Vagina (tissue), 2 donors: ENCODE results near the gene FAM53B.

ENCODE experiments used
- CTCF ChIP-seq, 3 experiments: fragments of 450-650 bp in 2 of 3; fragments of 200-600 bp in 1 of 3; sonication (generic) in 1 of 3; IDR thresholded peaks; one replicate each; pipeline ENCODE4 v1.5.1; 2017 to 2019; ENCODE audit warnings: antibody characterized with exemption in 3 of 3, mild to moderate bottlenecking in 2 of 3, moderate library complexity in 2 of 3
- POLR2A ChIP-seq, 2 donors: fragments of 450-650 bp; IDR thresholded peaks; one replicate each; pipeline ENCODE4 v1.6.1; 2017; ENCODE audit warnings: antibody characterized with exemption in 2 of 2, mild to moderate bottlenecking in 2 of 2, moderate library complexity in 2 of 2
- POLR2AphosphoS5 ChIP-seq, 2 donors: sonication (generic); formaldehyde crosslinking; IDR thresholded peaks; one replicate each; pipeline ENCODE4 v1.9.0; 2017; ENCODE audit warnings: antibody characterized with exemption in 2 of 2, mild to moderate bottlenecking in 2 of 2, low read depth in 1 of 2; ENCODE audit not compliant: insufficient read depth in 1 of 2

DNA sequence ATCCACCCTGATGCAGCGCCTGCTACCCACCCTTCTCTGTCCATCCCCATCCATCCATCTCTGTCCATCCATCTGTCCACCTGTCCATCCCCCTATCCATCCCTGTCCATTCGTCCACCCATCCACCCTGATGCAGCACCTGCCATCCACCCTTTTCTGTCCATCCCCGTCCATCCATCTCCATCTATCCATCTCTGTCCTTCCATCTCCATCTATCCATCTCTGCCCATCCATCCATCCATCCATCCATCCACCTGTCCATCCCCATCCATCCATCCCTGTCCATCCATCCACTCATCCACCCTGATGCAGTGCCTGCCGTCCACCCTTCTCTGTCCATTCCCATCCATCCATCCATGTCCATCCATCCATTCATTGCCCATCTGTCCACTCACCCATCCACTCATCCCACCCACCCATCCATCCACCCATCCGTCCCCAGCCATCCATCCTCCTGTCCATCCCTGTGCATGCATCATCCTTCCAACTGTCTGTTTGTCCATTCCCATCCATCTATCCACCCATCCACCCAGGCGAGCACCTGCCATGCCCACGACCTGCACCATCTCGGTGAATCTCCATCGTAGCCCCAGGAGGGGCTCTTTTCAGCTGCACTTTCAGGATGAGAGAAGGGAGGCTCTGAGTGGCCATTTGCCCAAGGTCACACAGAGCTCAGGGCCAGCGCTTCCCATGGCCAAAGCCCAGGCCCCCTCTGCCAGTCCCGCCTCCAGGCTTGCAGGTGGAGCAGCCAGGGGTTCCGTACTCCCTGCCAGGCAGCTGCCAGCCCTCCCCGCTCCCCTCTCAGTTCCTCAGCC, 145.2 kb downstream of the FAM53B start:
- no peak for TF ChIP-seq CTCF (IDR thresholded peaks at IDR 0.05)
- no peak for TF ChIP-seq POLR2A (IDR thresholded peaks at IDR 0.05)
- no peak for TF ChIP-seq POLR2AphosphoS5 (IDR thresholded peaks at IDR 0.05; ENCODE audit: insufficient read depth in 1 of 2, low read depth in 1 of 2)
